ENCODE results near the gene SLC25A6.
"Not testable (repeated sequence)": the region's sequence is repeated elsewhere in the genome, so short reads cannot be mapped to it uniquely, and the experiment has no call there.

The SLC25A6 gene

DNA sequence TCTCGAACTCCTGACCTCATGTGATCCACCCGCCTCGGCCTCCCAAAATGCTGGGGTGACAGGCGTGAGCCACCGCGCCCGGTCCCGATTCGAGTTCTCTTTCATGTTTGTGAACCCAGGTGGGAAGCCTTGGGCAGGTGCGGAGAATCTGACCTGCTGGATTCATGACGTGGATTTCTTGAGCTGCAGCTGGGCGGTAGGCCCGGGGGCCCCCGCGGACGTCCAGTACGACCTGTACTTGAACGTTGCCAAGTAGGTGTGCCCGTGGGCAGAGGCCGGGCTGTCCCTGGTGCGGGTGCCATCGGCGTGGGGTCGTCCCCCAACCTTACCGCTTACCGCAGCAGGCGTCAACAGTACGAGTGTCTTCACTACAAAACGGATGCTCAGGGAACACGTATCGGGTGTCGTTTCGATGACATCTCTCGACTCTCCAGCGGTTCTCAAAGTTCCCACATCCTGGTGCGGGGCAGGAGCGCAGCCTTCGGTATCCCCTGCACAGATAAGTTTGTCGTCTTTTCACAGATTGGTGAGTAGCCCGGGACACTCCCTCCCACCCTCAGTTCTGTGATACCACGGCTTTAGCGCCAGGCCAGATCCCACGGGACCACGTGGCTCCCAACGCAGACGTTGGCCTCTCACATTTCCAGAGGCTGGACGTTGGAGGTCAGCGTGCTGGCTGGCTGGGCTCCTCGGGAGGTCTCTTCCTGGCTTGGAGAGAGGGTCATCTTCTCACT lies 39.8 kb downstream of the SLC25A6 start:
- DNase-seq, result no peak

GRCh38 chrX:1349606-1350005 lies 42.3 kb downstream of the SLC25A6 start:
- DNase-seq, result not testable (repeated sequence)

- DNase-seq, result no peak
These were observed 50.2 kb downstream of the SLC25A6 start for GRCh38 chrX:1341545-1342184.

DNA sequence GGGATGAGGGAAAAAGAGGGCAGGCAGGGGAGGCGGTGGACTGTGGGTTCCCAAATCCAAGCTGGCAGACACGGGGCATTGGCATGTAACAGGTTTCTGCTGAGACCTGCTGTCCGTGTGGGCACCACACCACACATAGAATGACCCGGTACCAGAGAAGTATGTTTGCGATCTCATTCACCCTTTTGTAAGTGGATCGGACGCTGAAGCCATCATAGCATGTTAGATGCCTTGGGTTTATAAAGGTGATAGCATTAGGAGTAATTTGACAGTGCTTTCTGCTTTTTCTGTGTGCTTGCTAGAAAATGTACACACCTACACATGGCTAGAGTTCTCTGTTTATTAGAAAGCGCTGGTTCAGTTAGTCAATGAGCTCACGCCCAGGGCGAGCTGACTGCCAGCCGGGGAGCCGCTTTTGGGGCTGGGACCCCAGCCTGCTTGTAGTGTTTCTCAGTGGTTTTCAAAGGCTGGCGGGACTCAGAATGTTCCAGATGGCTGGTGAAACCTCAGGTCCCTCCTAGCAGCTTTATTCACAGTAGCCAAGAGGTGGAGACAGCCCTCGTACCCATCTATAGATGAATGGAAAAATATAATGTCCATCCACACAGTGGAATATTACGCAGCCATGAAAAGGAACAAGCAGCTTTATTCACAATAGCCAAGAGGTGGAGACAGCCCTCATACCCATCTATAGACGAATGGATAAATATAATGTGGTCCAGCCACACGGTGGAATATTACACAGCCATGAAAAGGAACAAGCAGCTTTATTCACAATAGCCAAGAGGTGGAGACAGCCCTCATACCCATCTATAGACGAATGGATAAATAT lies 54.7 kb downstream of the SLC25A6 start:
- DNase-seq, result no peak

GRCh38 chrX:1336331-1336943 lies 55.5 kb downstream of the SLC25A6 start, which contains the start of gene IL3RA:
IL3RA (plus strand) TSS chrX:1336785; CDS start chrX:1341766, 4,981 bp downstream.
- no peak for DNase-seq

Measured in NCI-H526 (cell line).